Common myeloid progenitor, CD34-positive (primary cell): ENCODE results near the gene SELENOF.

ENCODE experiments used
- CTCF ChIA-PET: fragments of 350-600 bp; sonication (Branson Sonifier 250); formaldehyde crosslinking; loops from one replicate; lab custom pipeline; 2021; ENCODE audit warnings: antibody characterized with exemption; lab: Charles Lee
- POLR2A ChIA-PET: fragments of 350-600 bp; sonication (Branson Sonifier 250); formaldehyde crosslinking; loops from one replicate; lab custom pipeline; 2021; ENCODE audit warnings: antibody characterized with exemption; lab: Charles Lee
- DNase-seq, 3 donors: peaks; one replicate each; pipeline versions ENCODE4 v3.0.0 to v3.0.0-alpha.2; 2013
- H3K27ac ChIP-seq, 2 experiments: 1 replicate in 1 of 2; 2 replicates in 1 of 2; pipeline ENCODE4 v1.7.0; 2013; ENCODE audit warnings: inconsistent platforms in 2 of 2, low read length in 2 of 2, mild to moderate bottlenecking in 2 of 2, low read depth in 1 of 2, moderate library complexity in 1 of 2; ENCODE audit not compliant: severe bottlenecking in 2 of 2, insufficient read depth in 1 of 2, poor library complexity in 1 of 2
- H3K27me3 ChIP-seq, 5 experiments: replicated peaks in 2 of 5; 1 replicate in 3 of 5; 2 replicates in 2 of 5; pipeline versions ENCODE4 v1.6.1 to v1.7.0; 2013; ENCODE audit warnings: low read length in 4 of 5, mild to moderate bottlenecking in 2 of 5, moderate library complexity in 2 of 5, inconsistent platforms in 1 of 5; ENCODE audit not compliant: insufficient read depth in 5 of 5, control insufficient read depth in 4 of 5
- H3K36me3 ChIP-seq, 4 experiments: 1 replicate in 2 of 4; 2 replicates in 2 of 4; pipeline versions ENCODE4 v1.6.1 to v1.7.0; 2013; ENCODE audit warnings: low read length in 3 of 4, control low read depth in 1 of 4, mild to moderate bottlenecking in 1 of 4; ENCODE audit not compliant: control insufficient read depth in 4 of 4, insufficient read depth in 4 of 4
- H3K4me1 ChIP-seq, 4 experiments: 1 replicate in 3 of 4; 2 replicates in 1 of 4; pipeline versions ENCODE4 v1.6.1 to v1.7.1; 2013; ENCODE audit warnings: low read length in 3 of 4, mild to moderate bottlenecking in 3 of 4, control low read depth in 1 of 4, inconsistent platforms in 1 of 4, moderate library complexity in 1 of 4; ENCODE audit not compliant: control insufficient read depth in 4 of 4, insufficient read depth in 4 of 4; ENCODE audit errors: control extremely low read depth in 1 of 4
- H3K4me3 ChIP-seq, 7 experiments: 1 replicate in 4 of 7; 2 replicates in 3 of 7; pipeline versions ENCODE4 v1.5.1 to v1.7.0; 2013; ENCODE audit warnings: mild to moderate bottlenecking in 7 of 7, low read length in 6 of 7, moderate library complexity in 6 of 7, inconsistent platforms in 2 of 7, low read depth in 2 of 7, control low read depth in 1 of 7; ENCODE audit not compliant: insufficient read depth in 4 of 7, control insufficient read depth in 1 of 7; ENCODE audit errors: extremely low read depth in 1 of 7
- H3K9me3 ChIP-seq, 5 experiments: 1 replicate in 4 of 5; 2 replicates in 1 of 5; pipeline versions ENCODE4 v1.6.1 to v1.7.1; 2013; ENCODE audit warnings: low read length in 4 of 5, mild to moderate bottlenecking in 2 of 5, inconsistent platforms in 1 of 5, low read depth in 1 of 5, moderate library complexity in 1 of 5; ENCODE audit not compliant: control insufficient read depth in 4 of 5, insufficient read depth in 2 of 5; ENCODE audit errors: control extremely low read depth in 1 of 5
- WGBS: methylation state at CpG from one replicate; pipeline ENCODE4 v1.1.5; 2013; ENCODE audit not compliant: insufficient coverage; 5-methylcytosine and 5-hydroxymethylcytosine counted together

The SELENOF gene

GRCh38 chr1:86938450-86938849, 24.5 kb upstream of the SELENOF start:
- Histone ChIP-seq H3K27ac (no peak overlapping the region), H3K9me3 (no peaks in the 10 kb centered on the region), H3K4me1 (no peaks in the 10 kb centered on the region), H3K4me3 (no peak overlapping the region), H3K27me3 (no peaks in the 10 kb centered on the region), H3K36me3 (no peaks in the 10 kb centered on the region)
- 67% methylated on average over 1 of the region's 1 CpG for WGBS
- ChIA-PET CTCF (no interaction called here), POLR2A (no interaction called here)
- DNase-seq = no peak

GRCh38 chr1:86933562-86934377, 19.8 kb upstream of the SELENOF start:
- peak overlapping the region in 1 of 2 experiments; percentile 62 for H3K27ac ChIP-seq
- H3K9me3 ChIP-seq = peaks cover 0 to 1% (median 0%) of the 10 kb centered on the region in 5 experiments
- peak; percentile 5 to 30 (median 15) for DNase-seq
- 100% methylated on average over 4 of the region's 7 CpGs for WGBS
- POLR2A ChIA-PET = interaction anchor here (0.6 to 0.7 kb wide), 2 partner anchors 86 to 230 kb away, joined by 3 read pairs; no protein-coding TSS in a partner anchor
- H3K27me3 ChIP-seq = no peaks in the 10 kb centered on the region
- no peaks in the 10 kb centered on the region for H3K36me3 ChIP-seq
- no peaks in the 10 kb centered on the region for H3K4me1 ChIP-seq
- no peak overlapping the region for H3K4me3 ChIP-seq
- CTCF ChIA-PET = interaction anchor here (1.2 kb wide), 1 partner anchor 18 kb away, joined by 3 read pairs; no protein-coding TSS in a partner anchor

- no peak overlapping the region for H3K4me3 ChIP-seq
- H3K9me3 ChIP-seq = peaks cover 0 to 1% (median 0%) of the 10 kb centered on the region in 5 experiments
- no peak for DNase-seq
- no peaks in the 10 kb centered on the region for H3K4me1 ChIP-seq
- ChIA-PET POLR2A (no interaction called here), CTCF (interaction anchor here (1.2 kb wide), 1 partner anchor 18 kb away, joined by 3 read pairs; no protein-coding TSS in a partner anchor)
- no peak overlapping the region for H3K27ac ChIP-seq
- H3K36me3 ChIP-seq = no peaks in the 10 kb centered on the region
- no peaks in the 10 kb centered on the region for H3K27me3 ChIP-seq
- 100% methylated on average over 2 of the region's 3 CpGs for WGBS
Observed at GRCh38 chr1:86933051-86933450, 19.1 kb upstream of the SELENOF start.

- Histone ChIP-seq H3K36me3 (no peaks in the 10 kb centered on the region), H3K27me3 (no peaks in the 10 kb centered on the region), H3K27ac (no peak overlapping the region), H3K9me3 (peaks cover 1 to 25% (median 8%) of the 10 kb centered on the region in 5 experiments), H3K4me1 (peaks cover 0 to 4% (median 0%) of the 10 kb centered on the region in 4 experiments), H3K4me3 (no peak overlapping the region)
- POLR2A ChIA-PET = no interaction called here
- CTCF ChIA-PET = no interaction called here
- DNase-seq = no peak
- WGBS = no CpG with 5 or more reads among the region's 1 CpG
Observed at GRCh38 chr1:86928819-86929218, 14.9 kb upstream of the SELENOF start.

GRCh38 chr1:86926883-86927282, 13.0 kb upstream of the SELENOF start:
- CTCF ChIA-PET = no interaction called here
- peaks cover 5 to 32% (median 8%) of the 10 kb centered on the region in 5 experiments for H3K9me3 ChIP-seq

GRCh38 chr1:86925742-86926141, 11.8 kb upstream of the SELENOF start:
- H3K36me3 ChIP-seq = no peaks in the 10 kb centered on the region
- CTCF ChIA-PET = no interaction called here
- POLR2A ChIA-PET = no interaction called here
- H3K9me3 ChIP-seq = peaks cover 6 to 44% (median 10%) of the 10 kb centered on the region in 5 experiments
- H3K27me3 ChIP-seq = no peaks in the 10 kb centered on the region
- DNase-seq = no peak
- H3K4me3 ChIP-seq = no peak overlapping the region
- peaks cover 0 to 4% (median 0%) of the 10 kb centered on the region in 4 experiments for H3K4me1 ChIP-seq
- no peak overlapping the region for H3K27ac ChIP-seq
- no CpG with 5 or more reads among the region's 1 CpG for WGBS

More at GRCh38 chr1:86926883-86927282, 13.0 kb upstream of the SELENOF start:
- DNase-seq = no peak
- Histone ChIP-seq H3K4me1 (peaks cover 0 to 4% (median 0%) of the 10 kb centered on the region in 4 experiments), H3K4me3 (no peak overlapping the region), H3K27me3 (no peaks in the 10 kb centered on the region), H3K27ac (no peak overlapping the region), H3K36me3 (no peaks in the 10 kb centered on the region)
- WGBS = no CpG with 5 or more reads among the region's 1 CpG
- POLR2A ChIA-PET = no interaction called here

GRCh38 chr1:86924324-86924960, 10.5 kb upstream of the SELENOF start:
- ChIA-PET CTCF (no interaction called here), POLR2A (no interaction called here)
- 97% methylated on average over 6 of the region's 8 CpGs for WGBS
- H3K27ac ChIP-seq = no peak overlapping the region
- no peak for DNase-seq
- no peaks in the 10 kb centered on the region for H3K36me3 ChIP-seq
- no peaks in the 10 kb centered on the region for H3K27me3 ChIP-seq
- H3K4me3 ChIP-seq = no peak overlapping the region
- H3K9me3 ChIP-seq = peaks cover 5 to 44% (median 10%) of the 10 kb centered on the region in 5 experiments
- peaks cover 0 to 4% (median 0%) of the 10 kb centered on the region in 4 experiments for H3K4me1 ChIP-seq
